GM18498 (cell line): ENCODE data around the gene TAOK1.

Experiments used
- ATAC-seq: cut with Tn5 transposase; IDR thresholded peaks from one replicate; pipeline ENCODE4 v1.9.1; 2021; ENCODE audit warnings: mild to moderate bottlenecking, moderate library complexity; ENCODE audit not compliant: unreplicated experiment

The TAOK1 gene

GRCh38 chr17:29376667-29377270, 13.4 kb upstream of the TAOK1 start:
- no peak for ATAC-seq

- ATAC-seq, result no peak
These were observed 11.7 kb upstream of the TAOK1 start for GRCh38 chr17:29378500-29378899.

- ATAC-seq, result no peak
These were observed 10.8 kb upstream of the TAOK1 start for GRCh38 chr17:29379084-29379991.

GRCh38 chr17:29383686-29384085, 6.5 kb upstream of the TAOK1 start:
- ATAC-seq, result no peak

GRCh38 chr17:29384901-29385300, 5.3 kb upstream of the TAOK1 start:
- ATAC-seq, result no peak

GRCh38 chr17:29386760-29387159, 3.4 kb upstream of the TAOK1 start:
- ATAC-seq, result no peak

GRCh38 chr17:29388937-29389336, 1.2 kb upstream of the TAOK1 start:
- no peak for ATAC-seq

GRCh38 chr17:29390851-29391631, 878 bp downstream of the TAOK1 start:
- ATAC-seq, result no peak

- no peak for ATAC-seq
These were observed 3.3 kb downstream of the TAOK1 start for GRCh38 chr17:29393436-29393835.

GRCh38 chr17:29394761-29395160, 4.6 kb downstream of the TAOK1 start:
- ATAC-seq, result no peak

GRCh38 chr17:29396066-29396465, 5.9 kb downstream of the TAOK1 start:
- ATAC-seq, result no peak

- ATAC-seq, result no peak
These were observed 9.5 kb downstream of the TAOK1 start for GRCh38 chr17:29399634-29400033.

GRCh38 chr17:29400818-29401217, 10.7 kb downstream of the TAOK1 start:
- no peak for ATAC-seq

- ATAC-seq, result no peak
These were observed 11.1 kb downstream of the TAOK1 start for GRCh38 chr17:29401258-29401657.

- ATAC-seq, result no peak
These were observed 17.7 kb downstream of the TAOK1 start for GRCh38 chr17:29407856-29408255.

GRCh38 chr17:29409963-29410362, 19.8 kb downstream of the TAOK1 start:
- no peak for ATAC-seq

GRCh38 chr17:29412780-29413565, 22.8 kb downstream of the TAOK1 start:
- ATAC-seq, result no peak

GRCh38 chr17:29420128-29420527, 30.0 kb downstream of the TAOK1 start:
- no peak for ATAC-seq

GRCh38 chr17:29430275-29430674, 40.1 kb downstream of the TAOK1 start:
- ATAC-seq, result no peak

- no peak for ATAC-seq
These were observed 43.4 kb downstream of the TAOK1 start for GRCh38 chr17:29433541-29433940.

GRCh38 chr17:29434550-29434949, 44.4 kb downstream of the TAOK1 start:
- ATAC-seq, result no peak
